ENCODE data around the gene OR4N2.
"Not testable (repeated sequence)": the region's sequence is repeated elsewhere in the genome, so short reads cannot be mapped to it uniquely, and the experiment has no call there.

OR4N2 gene, protein sequence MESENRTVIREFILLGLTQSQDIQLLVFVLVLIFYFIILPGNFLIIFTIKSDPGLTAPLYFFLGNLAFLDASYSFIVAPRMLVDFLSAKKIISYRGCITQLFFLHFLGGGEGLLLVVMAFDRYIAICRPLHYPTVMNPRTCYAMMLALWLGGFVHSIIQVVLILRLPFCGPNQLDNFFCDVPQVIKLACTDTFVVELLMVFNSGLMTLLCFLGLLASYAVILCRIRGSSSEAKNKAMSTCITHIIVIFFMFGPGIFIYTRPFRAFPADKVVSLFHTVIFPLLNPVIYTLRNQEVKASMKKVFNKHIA

DNA sequence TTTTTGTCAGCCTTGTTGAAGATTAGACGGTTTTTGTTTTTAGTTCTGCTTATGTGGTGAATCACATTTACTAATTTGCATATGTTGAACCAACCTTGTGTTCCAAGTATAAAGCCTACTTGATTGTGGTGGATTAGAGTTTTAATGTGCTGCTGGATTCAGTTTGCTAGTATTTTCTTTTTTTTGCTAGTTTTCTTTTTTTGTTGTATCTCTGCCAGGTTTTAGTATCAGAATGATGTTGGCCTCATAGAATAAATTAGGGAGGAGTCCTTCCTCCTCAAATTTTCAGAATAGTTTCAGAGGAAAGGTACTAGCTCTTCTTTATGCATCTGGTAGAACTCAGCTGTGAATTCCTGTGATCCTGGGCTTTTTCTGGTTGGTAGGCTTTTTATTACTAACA is at the start of gene OR4N2:
TSS of gene OR4N2 (plus strand) at position 301 of the 400 bp plus-strand sequence. CDS start 23,679 bp downstream, outside the sequence.
- POLR2A ChIA-PET; CTCF ChIA-PET; DNase-seq (ENCODE audit: extremely low spot score): not testable (repeated sequence)

DNA sequence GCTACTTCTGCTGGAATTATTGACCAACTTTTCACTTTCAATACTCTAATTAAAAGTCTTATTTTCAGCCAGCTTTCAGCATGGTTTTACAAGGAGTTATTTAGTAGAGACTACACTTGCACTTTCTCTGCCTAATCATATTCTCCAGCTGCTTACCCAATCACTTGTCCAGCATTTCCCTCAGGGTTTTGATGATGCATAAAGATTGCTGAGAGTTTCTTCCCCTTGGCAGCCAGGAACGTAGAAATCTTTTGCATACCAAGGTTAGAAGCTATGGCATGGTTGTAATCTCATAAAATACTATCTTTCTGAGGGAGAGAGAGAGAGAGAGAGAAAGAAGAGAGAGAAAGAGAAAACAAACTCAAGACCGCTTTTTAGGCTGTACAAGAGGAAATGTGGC is 49.4 kb upstream of the OR4N2 start:
- TF ChIP-seq LEF1 (IDR thresholded peaks at IDR 0.05; ENCODE audit: borderline replicate concordance) (no peak), ARNT (IDR thresholded peaks at IDR 0.05) (no peak), HDGF (IDR thresholded peaks at IDR 0.05; ENCODE audit: borderline replicate concordance) (no peak), SUZ12 (IDR thresholded peaks at IDR 0.05) (no peak), FOXK2 (IDR thresholded peaks at IDR 0.05) (no peak), ZNF384 (IDR thresholded peaks at IDR 0.05) (no peak), FOXM1 (IDR thresholded peaks at IDR 0.05; ENCODE audit: borderline replicate concordance) (no peak), TARDBP (IDR thresholded peaks at IDR 0.05) (no peak), CTBP1 (IDR thresholded peaks at IDR 0.05; ENCODE audit: borderline replicate concordance) (no peak), FOXA1 (IDR thresholded peaks at IDR 0.05) (no peak), ELF4 (IDR thresholded peaks at IDR 0.05) (no peak), SP1 (IDR thresholded peaks at IDR 0.05) (no peak), L3MBTL2 (conservative IDR thresholded peaks at IDR 0.05) (no peak)
- TF ChIP-seq, protein P1, sequence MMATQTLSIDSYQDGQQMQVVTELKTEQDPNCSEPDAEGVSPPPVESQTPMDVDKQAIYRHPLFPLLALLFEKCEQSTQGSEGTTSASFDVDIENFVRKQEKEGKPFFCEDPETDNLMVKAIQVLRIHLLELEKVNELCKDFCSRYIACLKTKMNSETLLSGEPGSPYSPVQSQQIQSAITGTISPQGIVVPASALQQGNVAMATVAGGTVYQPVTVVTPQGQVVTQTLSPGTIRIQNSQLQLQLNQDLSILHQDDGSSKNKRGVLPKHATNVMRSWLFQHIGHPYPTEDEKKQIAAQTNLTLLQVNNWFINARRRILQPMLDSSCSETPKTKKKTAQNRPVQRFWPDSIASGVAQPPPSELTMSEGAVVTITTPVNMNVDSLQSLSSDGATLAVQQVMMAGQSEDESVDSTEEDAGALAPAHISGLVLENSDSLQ (IDR thresholded peaks at IDR 0.05): no peak
- ChIA-PET CTCF (no interaction called here), POLR2A (no interaction called here)
- DNase-seq (ENCODE audit: extremely low spot score): no peak

DNA sequence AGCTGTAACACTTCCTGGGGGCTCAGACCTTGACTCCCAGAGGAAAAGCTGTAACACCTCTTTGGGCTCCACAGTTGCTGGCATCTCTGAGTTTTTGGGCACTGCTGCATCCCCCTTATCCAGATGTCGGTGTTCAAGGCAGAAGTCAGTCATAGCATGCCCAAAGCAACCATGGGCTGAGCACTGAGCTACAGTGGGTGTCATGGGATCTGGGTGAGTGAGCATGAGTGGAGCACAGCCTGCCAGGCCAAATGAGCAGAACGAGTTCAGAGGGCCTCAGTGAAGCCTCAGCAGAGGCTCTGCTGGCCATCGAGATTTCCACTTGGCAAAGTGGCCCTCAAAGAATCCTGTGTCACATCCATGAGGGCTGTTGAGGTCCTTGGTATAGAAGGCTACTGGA is 32.1 kb upstream of the OR4N2 start:
- CTCF ChIA-PET, POLR2A ChIA-PET: not testable (repeated sequence)

DNA sequence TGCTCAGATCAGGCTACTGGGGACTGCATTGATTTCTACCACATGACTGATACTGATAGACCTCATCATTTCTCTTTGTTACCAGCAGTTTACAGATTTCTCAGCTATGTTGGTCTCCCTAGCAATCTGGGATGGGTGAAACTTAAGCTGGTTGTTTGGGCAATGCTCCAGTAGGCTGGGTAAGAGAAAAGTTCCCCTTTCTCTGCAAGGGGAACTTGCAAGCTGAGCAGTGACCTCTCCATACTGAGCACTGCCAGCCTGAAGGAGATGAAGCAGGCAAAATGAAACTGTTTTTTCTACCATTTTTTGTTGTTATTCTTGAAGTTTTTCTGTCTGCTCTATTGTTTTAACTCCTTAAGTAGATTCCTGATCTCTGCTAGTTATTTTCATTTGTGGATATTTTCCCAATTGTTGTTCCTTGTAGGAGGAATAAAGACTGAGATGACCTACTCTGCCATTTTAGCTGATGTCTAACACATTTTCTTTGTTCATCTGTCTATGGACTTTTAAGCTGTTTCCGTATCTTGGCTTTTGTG is 31.6 kb upstream of the OR4N2 start:
- DNase-seq (ENCODE audit: extremely low spot score): no peak
- no peak for TF ChIP-seq ARNT (IDR thresholded peaks at IDR 0.05)
- TF ChIP-seq, protein P1 (IDR thresholded peaks at IDR 0.05): no peak
- TF ChIP-seq CTBP1 (IDR thresholded peaks at IDR 0.05; ENCODE audit: borderline replicate concordance): no peak
- no peak for TF ChIP-seq ELF4 (IDR thresholded peaks at IDR 0.05)
- TF ChIP-seq TARDBP (IDR thresholded peaks at IDR 0.05): no peak
- no peak for TF ChIP-seq FOXK2 (IDR thresholded peaks at IDR 0.05)
- TF ChIP-seq L3MBTL2 (conservative IDR thresholded peaks at IDR 0.05): no peak
- no peak for TF ChIP-seq FOXA1 (IDR thresholded peaks at IDR 0.05)
- no peak for TF ChIP-seq BHLHE40 (IDR thresholded peaks at IDR 0.05; ENCODE audit: borderline replicate concordance)
- TF ChIP-seq SUZ12 (IDR thresholded peaks at IDR 0.05): no peak
- ChIA-PET CTCF (no interaction called here), POLR2A (no interaction called here)

More for the DNA sequence above, 32.1 kb upstream of the OR4N2 start:
- not testable (repeated sequence) for DNase-seq (ENCODE audit: extremely low spot score)

DNA sequence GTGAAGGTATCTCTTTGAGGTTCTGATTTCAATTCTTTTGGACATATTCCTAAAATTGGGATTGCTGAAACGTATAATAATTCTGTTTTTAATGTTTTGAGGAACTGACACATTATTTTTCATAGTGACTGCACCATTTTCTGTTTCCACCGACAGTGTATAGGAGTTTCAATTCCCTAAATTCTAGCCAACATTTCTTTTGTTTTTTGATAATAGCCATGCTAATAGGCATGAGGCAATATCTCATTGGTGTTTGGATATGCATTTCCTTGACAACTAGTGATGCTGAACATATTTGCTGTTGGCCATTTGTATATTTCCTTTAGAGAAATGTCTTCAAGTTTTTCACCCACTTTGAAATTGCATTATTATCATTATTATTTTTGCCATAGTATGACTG is 31.1 kb upstream of the OR4N2 start:
- POLR2A ChIA-PET; DNase-seq (ENCODE audit: extremely low spot score); CTCF ChIA-PET: not testable (repeated sequence)

DNA sequence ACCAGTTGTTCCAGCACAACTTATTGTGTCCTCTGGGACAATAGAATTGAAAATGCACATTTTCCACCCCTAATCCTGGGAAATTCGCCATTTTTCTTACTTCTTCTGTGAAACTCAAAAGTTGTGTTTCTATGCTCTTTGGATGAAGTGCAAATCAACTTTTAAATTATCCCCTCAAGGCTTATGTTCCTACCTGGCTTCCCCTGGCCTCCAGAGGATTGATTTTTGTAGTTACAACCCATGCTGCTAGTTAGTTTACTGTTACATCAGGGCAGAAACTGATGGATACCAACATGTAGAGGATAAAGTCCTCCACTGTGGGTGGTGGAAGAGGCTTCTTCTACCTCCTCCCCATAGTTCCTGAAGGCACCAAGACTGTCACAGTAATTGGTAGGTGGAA is 30.4 kb upstream of the OR4N2 start, which contains the start of gene OR4M1:
TSS of gene OR4M1 (plus strand) at position 301 of the 400 bp plus-strand sequence. CDS start 6,819 bp downstream, outside the sequence.
- POLR2A ChIA-PET, CTCF ChIA-PET: not testable (repeated sequence)

DNA sequence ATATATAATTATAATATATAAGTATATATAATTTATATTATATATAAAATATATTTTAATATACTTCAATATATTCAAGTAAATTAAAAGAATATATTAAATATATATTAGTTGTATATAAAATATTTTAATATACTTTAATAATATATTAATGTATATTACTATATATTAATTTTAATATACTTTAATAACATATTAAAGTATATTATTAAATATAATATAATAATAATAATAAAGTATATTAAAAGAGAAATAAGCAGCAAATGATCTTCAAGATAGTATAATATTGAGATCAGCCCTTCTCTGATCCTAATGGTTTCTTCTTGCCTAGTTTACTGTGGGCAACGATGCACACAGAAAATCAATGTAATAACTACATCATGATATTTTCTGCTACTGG is 28.0 kb upstream of the OR4N2 start:
- POLR2A ChIA-PET: no interaction called here
- CTCF ChIA-PET: no interaction called here
- TF ChIP-seq SUZ12 (IDR thresholded peaks at IDR 0.05) (no peak), NFRKB (IDR thresholded peaks at IDR 0.05) (no peak), ZNF384 (IDR thresholded peaks at IDR 0.05) (no peak), SP1 (IDR thresholded peaks at IDR 0.05) (no peak), FOXK2 (IDR thresholded peaks at IDR 0.05) (no peak), CTBP1 (IDR thresholded peaks at IDR 0.05; ENCODE audit: borderline replicate concordance) (no peak), LEF1 (IDR thresholded peaks at IDR 0.05; ENCODE audit: borderline replicate concordance) (no peak), L3MBTL2 (conservative IDR thresholded peaks at IDR 0.05) (no peak)
- DNase-seq (ENCODE audit: extremely low spot score): no peak

More for the DNA sequence above, 30.4 kb upstream of the OR4N2 start, which contains the start of gene OR4M1:
- DNase-seq (ENCODE audit: extremely low spot score): not testable (repeated sequence)

DNA sequence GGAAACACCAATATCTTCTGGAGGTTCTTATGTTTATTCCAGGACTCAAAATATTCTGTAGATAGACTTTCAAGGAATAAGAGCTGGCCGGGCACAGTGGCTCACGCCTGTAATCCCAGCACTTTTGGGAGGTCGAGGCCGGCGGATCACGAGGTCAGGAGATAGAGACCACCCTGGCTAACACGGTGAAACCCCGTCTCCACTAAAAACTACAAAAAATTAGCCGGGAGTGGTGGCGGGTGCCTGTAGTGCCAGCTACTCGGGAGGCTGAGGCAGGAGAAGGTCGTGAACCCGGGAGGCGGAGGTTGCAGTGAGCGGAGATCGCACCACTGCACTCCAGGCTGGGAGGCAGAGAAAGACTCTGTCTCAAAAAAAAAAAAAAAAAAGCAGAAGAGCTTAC is 17.7 kb upstream of the OR4N2 start:
- POLR2A ChIA-PET; DNase-seq (ENCODE audit: extremely low spot score); CTCF ChIA-PET: not testable (repeated sequence)

DNA sequence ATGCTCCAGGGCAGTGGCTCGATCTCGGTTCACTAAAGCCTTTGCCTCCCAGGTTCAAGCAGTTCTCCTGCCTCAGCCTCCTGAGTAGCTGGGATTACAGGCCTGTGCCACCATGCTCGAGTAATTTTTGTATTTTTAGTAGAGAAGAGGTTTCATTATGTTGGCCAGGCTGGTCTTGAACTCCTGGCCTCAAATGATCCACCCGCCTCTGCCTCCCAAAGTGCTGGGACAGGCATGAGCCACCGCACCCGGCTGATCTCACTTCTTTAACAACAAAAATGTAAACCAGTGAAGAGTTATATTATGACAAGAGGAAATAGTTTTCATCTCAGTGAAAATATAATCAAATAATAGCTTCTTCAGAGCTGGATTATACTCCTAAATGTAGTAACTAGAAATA is 16.3 kb upstream of the OR4N2 start:
- CTCF ChIA-PET; POLR2A ChIA-PET; DNase-seq (ENCODE audit: extremely low spot score): not testable (repeated sequence)

DNA sequence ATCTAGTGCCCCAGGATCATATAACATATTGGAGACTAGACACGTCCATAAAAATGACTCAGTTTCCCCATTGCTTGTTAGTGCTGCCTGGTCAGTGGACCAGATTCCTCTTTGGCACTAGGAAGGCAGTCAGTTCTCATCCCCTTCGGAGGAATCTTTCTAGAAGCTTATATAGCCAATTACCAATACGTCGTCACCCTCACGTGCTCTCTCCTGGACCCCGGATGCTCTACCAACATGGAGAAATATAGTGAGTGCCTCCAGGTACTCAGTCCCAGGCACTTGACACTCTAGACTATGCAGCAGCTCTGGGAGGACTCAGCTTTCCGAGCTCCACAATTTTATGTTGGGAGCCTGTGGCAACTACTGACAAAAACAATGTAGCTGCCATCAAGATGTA is 15.4 kb upstream of the OR4N2 start:
- DNase-seq (ENCODE audit: extremely low spot score); CTCF ChIA-PET; POLR2A ChIA-PET: not testable (repeated sequence)

DNA sequence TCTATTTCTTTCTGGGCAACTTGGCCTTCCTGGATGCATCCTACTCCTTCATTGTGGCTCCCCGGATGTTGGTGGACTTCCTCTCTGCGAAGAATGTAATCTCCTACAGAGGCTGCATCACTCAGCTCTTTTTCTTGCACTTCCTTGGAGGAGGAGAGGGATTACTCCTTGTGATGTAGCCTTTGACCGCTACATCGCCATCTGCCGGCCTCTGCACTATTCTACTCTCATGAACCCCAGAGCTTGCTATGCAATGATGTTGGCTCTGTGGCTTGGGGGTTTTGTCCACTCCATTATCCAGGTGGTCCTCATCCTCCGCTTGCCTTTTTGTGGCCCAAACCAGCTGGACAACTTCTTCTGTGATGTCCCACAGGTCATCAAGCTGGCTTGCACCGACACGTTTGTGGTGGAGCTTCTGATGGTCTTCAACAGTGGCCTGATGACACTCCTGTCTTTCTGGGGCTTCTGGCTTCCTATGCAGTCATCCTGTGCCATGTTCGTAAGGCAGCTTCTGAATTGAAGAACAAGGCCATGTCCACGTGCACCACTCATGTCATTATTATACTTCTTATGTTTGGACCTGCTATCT is 7.0 kb upstream of the OR4N2 start:
- DNase-seq (ENCODE audit: extremely low spot score); POLR2A ChIA-PET; CTCF ChIA-PET: not testable (repeated sequence)

All from HEK293T (cell line).